AG04449 (cell line): Measurements from ENCODE around the gene NOX5.

Experiments
- CTCF ChIA-PET: fragments of 350-600 bp; formaldehyde crosslinking; extraction: SDS; loops from one replicate; lab custom pipeline; 2021; ENCODE audit warnings: antibody characterized with exemption; lab: Yijun Ruan, JAX
- POLR2A ChIA-PET: fragments of 400-600, 350-600 bp; formaldehyde crosslinking; extraction: SDS; loops from one replicate; lab custom pipeline; 2020; ENCODE audit warnings: antibody characterized with exemption, inconsistent platforms; lab: Yijun Ruan, JAX
- DNase-seq: peaks from one replicate; pipeline ENCODE4 v3.0.0-alpha.2; 2010; ENCODE audit warnings: low read depth, low spot score
- H3K4me3 ChIP-seq: 2 replicates; pipeline ENCODE4 v1.5.1; 2011; ENCODE audit warnings: low read depth, mild to moderate bottlenecking, control low read depth, low read length
- CTCF ChIP-seq: IDR thresholded peaks from one replicate; pipeline ENCODE4 v1.5.1; 2011; ENCODE audit warnings: mild to moderate bottlenecking, moderate library complexity, low read length, control low read depth, inconsistent platforms; ENCODE audit not compliant: insufficient read depth; ENCODE audit errors: missing control alignments

NOX5 gene

GRCh38 chr15:69075440-69075839, 60.9 kb downstream of the NOX5 start:
- no peak overlapping the region for H3K4me3 ChIP-seq
- ChIA-PET POLR2A (no interaction called here), CTCF (interaction anchor here (1.2 to 2.1 kb wide), 5 partner anchors 16 to 190 kb away, joined by 3 to 11 read pairs (median 7); no protein-coding TSS in a partner anchor)
- no peak for DNase-seq
- no peak for TF ChIP-seq CTCF

- ChIA-PET CTCF (interaction anchor here (0.7 to 2.1 kb wide), 6 partner anchors 10 to 386 kb away, joined by 3 to 11 read pairs (median 4); no protein-coding TSS in a partner anchor), POLR2A (no interaction called here)
- H3K4me3 ChIP-seq = no peak overlapping the region
- no peak for TF ChIP-seq CTCF
- no peak for DNase-seq
Measured at GRCh38 chr15:69076756-69077155, 62.3 kb downstream of the NOX5 start.

GRCh38 chr15:69078638-69079037, 64.1 kb downstream of the NOX5 start:
- POLR2A ChIA-PET = no interaction called here
- no peak for TF ChIP-seq CTCF
- DNase-seq = no peak
- H3K4me3 ChIP-seq = no peak overlapping the region
- CTCF ChIA-PET = interaction anchor here (1.0 kb wide), 1 partner anchor 82 kb away, joined by 3 read pairs; no protein-coding TSS in a partner anchor

GRCh38 chr15:69080295-69081248, 66.1 kb downstream of the NOX5 start:
- TF ChIP-seq CTCF = no peak
- no peak overlapping the region for H3K4me3 ChIP-seq
- ChIA-PET POLR2A (interaction anchor here (1.1 to 1.8 kb wide), 2 partner anchors 80 to 372 kb away, joined by 3 to 6 read pairs; partner anchors contain the start of genes GLCE and RPLP1), CTCF (interaction anchor here (1.5 to 1.7 kb wide), 4 partner anchors 14 to 22 kb away, joined by 3 to 9 read pairs (median 4); no protein-coding TSS in a partner anchor)
- DNase-seq = no peak

GRCh38 chr15:69081310-69082004, 67.0 kb downstream of the NOX5 start:
- ChIA-PET POLR2A (interaction anchor here (1.1 to 1.8 kb wide), 2 partner anchors 79 to 371 kb away, joined by 3 to 6 read pairs; partner anchors contain the start of genes GLCE and RPLP1), CTCF (interaction anchor here (1.5 to 1.7 kb wide), 2 partner anchors 14 to 22 kb away, joined by 3 to 9 read pairs; no protein-coding TSS in a partner anchor)
- DNase-seq = no peak
- H3K4me3 ChIP-seq = no peak overlapping the region
- no peak for TF ChIP-seq CTCF
